Prostate gland (tissue), 2 donors: Measurements from ENCODE around the gene SLC38A8.

ENCODE experiments used
- POLR2AphosphoS5 ChIP-seq: sonication (generic); formaldehyde crosslinking; IDR thresholded peaks from one replicate; pipeline ENCODE4 v1.6.1; 2017; ENCODE audit warnings: antibody characterized with exemption
- TF ChIP-seq, protein P1 (sequence below), 4 experiments: fragments of 200-600 bp in 2 of 4; fragments of 450-650 bp in 2 of 4; sonication (generic) in 2 of 4; IDR thresholded peaks; 1 replicate in 3 of 4; 2 replicates in 1 of 4; pipeline ENCODE4 v1.5.1; 2016 to 2019; ENCODE audit warnings: antibody characterized with exemption in 4 of 4, mild to moderate bottlenecking in 2 of 4, moderate library complexity in 2 of 4

DNA sequence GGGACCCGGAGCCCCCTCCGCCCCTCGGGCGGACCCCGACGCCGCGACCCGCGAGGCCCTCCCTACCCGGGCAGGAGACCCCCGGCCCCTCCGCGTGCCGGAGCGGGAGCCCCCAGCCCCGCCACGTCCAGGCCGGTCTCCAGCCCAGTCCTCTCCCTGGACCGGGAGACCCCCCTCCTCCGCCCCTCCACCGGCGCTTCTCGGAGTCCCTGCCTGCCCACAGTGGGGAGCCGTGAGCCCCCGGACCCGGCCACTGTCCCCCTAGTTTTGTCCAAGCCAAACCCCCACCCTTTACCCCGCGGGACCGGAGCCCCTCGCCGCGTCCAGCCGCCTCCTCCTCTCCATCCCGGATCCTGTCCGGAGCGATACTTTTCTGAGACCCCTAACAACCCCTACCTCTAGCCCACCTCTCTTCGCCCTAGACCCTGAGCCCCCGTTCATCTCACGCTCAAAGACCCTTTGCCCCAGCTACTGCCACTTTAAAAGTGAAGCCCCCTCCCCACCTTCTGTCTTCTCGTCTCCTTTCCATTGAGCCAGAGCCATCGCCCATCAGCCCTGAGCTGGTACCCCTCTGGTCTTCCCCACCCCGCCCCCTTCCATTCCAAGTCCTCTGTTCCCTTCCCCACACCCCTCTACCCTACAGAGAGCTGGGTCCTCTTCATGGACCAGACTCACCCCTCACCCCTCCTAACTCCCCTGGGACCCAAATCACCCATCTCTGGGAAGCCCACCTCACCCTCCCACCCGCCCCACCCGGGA is 73.5 kb downstream of the SLC38A8 start:
- TF ChIP-seq, protein P1, sequence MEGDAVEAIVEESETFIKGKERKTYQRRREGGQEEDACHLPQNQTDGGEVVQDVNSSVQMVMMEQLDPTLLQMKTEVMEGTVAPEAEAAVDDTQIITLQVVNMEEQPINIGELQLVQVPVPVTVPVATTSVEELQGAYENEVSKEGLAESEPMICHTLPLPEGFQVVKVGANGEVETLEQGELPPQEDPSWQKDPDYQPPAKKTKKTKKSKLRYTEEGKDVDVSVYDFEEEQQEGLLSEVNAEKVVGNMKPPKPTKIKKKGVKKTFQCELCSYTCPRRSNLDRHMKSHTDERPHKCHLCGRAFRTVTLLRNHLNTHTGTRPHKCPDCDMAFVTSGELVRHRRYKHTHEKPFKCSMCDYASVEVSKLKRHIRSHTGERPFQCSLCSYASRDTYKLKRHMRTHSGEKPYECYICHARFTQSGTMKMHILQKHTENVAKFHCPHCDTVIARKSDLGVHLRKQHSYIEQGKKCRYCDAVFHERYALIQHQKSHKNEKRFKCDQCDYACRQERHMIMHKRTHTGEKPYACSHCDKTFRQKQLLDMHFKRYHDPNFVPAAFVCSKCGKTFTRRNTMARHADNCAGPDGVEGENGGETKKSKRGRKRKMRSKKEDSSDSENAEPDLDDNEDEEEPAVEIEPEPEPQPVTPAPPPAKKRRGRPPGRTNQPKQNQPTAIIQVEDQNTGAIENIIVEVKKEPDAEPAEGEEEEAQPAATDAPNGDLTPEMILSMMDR (IDR thresholded peaks at IDR 0.05): no peak
- TF ChIP-seq POLR2AphosphoS5: no peak
